ENCODE data around the gene OTUD7B.

OTUD7B gene

GRCh38 chr1:149917571-149918144 lies 92.9 kb downstream of the OTUD7B start, which contains the start of gene SV2A:
Gene SV2A (minus strand): TSS chr1:149917844. CDS start chr1:149913840, 4,004 bp downstream.
- DNase-seq (ENCODE audit: low read depth in 2 of 2): no peak

DNA sequence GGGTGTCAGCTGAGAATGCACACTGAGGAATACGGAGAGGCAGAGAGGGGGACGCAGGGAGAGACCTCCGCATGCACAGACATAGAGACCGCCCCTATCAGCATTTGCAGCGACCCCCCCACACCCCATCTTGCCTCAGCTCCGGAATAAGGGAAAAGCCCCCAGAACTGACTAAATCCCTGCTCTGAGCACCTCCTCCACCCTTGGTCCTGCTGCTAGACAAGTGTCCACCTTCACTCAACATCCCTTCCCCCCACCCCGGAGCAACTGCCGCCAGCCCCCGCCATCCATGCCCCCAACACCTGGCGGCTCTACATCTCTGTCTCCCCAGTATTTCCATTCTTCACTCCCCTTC lies 93.7 kb downstream of the OTUD7B start:
- no peak for DNase-seq (ENCODE audit: low read depth in 2 of 2)

- no peak for DNase-seq (ENCODE audit: low read depth in 2 of 2)
Observed at GRCh38 chr1:149916193-149916897, 94.2 kb downstream of the OTUD7B start.

- DNase-seq (ENCODE audit: low read depth in 2 of 2): no peak
Observed at GRCh38 chr1:149915429-149916192, 94.9 kb downstream of the OTUD7B start.

DNA sequence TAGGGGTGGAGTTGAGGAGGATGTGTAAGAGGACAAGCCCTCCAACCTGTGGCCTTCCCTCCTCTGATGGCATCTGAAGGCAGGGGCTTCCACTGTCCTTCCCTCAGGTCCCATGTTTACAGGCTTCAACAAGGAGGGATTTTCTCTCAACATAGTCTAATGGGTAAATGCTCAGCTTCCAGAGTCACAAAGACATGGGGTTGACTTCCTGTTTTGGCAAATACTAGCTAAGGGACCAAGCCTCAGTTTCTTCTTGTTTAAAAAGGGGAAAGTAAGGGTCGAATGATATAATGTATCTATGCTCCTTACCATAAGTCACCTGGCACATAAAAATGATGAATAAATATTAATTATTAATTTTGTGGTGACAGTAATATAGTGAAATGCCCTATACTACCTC lies 96.0 kb downstream of the OTUD7B start:
- no peak for DNase-seq (ENCODE audit: low read depth in 2 of 2)

GRCh38 chr1:149906570-149907075 lies 103.9 kb downstream of the OTUD7B start:
- DNase-seq (ENCODE audit: low read depth in 2 of 2): no peak

DNA sequence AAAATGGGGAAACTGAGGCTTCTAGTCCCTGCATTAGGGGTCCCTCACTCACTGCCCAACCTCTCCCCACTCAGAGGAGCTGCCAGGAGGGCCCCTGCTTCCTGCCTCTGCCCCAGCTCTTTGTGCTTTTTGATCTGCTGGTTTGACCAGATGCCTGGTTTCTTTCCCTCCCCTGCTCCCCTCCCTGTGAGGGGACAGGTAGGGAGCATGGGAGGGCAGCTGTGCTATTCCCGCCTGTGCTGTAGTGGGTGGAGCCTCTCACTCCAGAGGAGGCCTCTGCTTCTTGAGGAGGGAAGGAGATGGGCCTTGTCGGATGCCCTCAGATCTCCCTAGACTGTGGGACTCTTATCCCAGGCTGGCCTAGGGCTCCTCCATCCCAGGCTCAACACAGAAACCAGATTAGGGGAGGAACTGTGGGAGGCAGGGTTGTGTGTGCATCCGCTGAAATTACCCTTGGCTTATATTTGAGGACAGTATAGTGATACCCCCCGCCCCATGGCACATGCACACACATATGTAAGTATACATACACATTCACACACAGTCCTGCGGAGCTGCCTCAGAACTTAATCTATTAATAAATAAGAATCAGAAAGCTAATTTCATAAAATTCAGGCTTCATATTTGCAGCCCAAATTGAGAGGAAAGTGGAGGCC lies 106.6 kb downstream of the OTUD7B start:
- DNase-seq (ENCODE audit: low read depth in 2 of 2): no peak

DNA sequence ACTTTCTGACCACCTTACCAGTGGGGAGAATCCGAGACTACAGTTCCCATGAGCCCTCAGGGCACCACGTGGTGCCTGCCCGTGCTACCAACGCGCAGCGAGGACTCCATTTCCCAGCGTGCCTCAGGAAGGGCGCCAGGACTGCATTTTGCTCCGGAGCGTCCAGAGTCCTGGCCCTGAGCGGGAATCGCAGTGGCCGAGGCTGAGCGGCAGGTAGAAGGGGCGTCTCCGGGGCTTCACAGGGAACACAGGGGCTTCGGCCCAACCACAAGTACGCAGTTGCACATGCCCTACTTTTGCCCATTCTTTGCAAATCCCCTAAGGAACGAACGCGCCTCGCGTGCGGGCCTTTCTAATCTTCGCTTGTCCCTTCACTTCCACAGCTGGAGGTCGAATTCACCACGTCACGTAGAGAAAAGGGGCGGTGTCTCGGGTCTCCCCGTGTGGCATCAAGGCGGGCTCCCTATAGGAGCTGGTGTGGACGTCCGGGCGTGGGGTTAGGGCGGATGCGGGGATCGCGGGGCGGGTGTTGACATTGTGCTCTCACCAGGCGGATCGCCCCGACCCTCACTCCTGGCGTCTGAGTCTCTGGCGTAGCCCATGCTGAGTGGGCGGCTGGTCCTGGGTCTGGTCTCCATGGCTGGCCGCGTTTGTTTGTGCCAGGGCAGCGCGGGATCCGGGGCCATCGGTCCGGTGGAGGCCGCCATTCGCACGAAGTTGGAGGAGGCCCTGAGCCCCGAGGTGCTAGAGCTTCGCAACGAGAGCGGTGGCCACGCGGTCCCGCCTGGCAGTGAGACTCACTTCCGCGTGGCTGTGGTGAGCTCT lies 110.9 kb downstream of the OTUD7B start, which contains the start of gene BOLA1:
BOLA1 (plus strand) TSS at position 109 of the 825 bp plus-strand sequence; CDS start at position 601, 492 bp downstream.
- peak; percentile 67 to 76 for DNase-seq (ENCODE audit: low read depth in 2 of 2)

GRCh38 chr1:149896575-149896974 lies 114.0 kb downstream of the OTUD7B start:
- DNase-seq (ENCODE audit: low read depth in 2 of 2): no peak

GRCh38 chr1:149888999-149889289 lies 121.6 kb downstream of the OTUD7B start:
- no peak for DNase-seq (ENCODE audit: low read depth in 2 of 2)

GRCh38 chr1:149888247-149888998 lies 122.1 kb downstream of the OTUD7B start:
- DNase-seq (ENCODE audit: low read depth in 2 of 2): peak; percentile 46 to 48
